Activated CD4-positive, alpha-beta T cell treated with anti-CD3 and anti-CD28 coated beads, Interleukin-2, amount 50 U/mL, for 48 hours (primary cell): ENCODE data around the gene CCDC134.

Experiments
- DNase-seq, 2 experiments: peaks; one replicate each; pipeline ENCODE4 v3.0.0-alpha.2; 2020

Gene CCDC134

DNA sequence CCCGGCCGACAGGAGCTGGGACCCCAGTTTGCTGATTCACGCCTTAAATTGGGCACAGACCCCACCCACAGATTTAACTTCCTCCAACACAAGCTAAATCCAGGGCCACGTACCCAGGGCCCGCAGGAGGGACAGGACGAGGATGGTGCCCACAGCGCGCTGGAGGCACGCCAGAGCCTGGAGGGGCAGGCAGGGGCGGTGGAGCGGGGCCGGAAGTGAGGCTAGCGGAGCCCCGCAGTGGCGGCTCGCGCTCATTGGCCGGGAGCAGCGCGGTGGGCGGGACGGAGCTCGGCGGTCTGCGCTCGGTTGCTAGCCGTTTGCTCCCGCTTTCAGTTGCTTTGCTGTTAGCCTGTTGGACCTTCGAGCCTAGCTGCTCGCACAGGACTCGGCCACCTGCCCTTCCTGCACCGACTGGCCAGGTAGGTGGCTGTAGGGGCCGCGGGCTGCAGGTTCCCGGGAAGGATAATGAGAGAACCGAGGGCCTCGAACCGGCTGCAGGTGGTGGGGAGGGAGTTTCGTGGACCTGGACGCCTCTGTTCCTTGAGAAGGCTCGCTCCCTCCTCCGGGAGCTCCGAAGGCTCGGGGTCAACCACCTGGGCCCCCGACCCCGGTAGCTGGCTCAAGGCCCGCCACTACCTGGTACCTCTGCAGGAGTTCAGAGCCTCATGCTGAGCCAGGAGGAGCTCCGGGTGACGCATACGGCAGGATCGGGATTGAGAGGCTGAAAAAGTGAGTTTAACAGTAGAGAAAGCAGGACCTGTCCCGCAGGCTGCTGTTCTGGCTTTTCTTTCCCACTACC, at the start of gene CCDC134:
TSS of gene CCDC134 (plus strand) at position 332 of the 799 bp plus-strand sequence. CDS start 8,212 bp downstream, outside the sequence.
- peak; percentile 91 to 93 for DNase-seq

DNA sequence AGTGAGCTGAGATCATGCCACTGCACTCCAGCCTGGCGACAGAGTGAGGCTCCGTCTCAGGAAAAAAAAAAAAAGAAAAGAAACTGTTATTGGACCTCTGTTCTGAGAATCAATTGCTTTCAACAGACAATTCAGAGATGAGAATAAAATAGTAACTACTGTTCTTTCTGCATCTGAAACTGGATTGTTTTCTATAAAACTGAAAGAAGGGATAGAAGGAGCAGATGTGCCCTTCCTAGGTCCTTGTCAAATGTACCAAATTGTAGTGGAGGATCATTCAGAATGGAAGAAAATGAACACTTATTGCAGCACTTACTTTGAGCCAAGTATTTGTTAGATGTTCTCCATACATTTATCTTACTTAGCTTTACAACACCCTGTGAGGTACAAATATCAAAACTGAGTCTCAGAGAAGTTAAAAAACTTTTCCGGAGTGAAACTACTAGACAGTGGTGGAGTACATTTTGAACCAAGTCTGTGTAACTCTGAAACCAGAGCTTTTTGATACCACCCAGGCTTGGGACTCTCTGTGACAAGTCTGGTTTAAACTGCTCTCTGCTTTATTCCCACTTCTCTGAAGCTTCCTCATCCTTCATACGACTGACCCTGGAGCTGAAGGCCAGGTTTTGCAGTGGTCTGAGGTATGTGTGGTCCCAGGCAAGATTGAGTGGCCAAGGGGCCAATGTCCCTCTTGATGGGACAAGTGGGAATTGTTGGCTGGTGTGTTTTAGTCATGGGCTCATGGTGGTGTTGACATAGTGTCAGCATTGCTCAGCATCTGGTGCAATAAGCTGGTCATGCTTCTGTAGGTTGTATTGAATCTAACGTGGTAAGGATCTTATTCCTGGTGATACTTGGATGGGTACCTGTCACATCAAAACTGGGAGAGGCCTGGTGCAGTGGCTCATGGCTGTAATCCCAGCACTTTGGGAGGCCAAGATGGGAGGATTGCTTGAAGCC, 48.2 kb upstream of the CCDC134 start:
- peak; percentile 5 to 7 for DNase-seq

- DNase-seq = no peak
These were observed 46.5 kb upstream of the CCDC134 start for GRCh38 chr22:41753984-41754383.

DNA sequence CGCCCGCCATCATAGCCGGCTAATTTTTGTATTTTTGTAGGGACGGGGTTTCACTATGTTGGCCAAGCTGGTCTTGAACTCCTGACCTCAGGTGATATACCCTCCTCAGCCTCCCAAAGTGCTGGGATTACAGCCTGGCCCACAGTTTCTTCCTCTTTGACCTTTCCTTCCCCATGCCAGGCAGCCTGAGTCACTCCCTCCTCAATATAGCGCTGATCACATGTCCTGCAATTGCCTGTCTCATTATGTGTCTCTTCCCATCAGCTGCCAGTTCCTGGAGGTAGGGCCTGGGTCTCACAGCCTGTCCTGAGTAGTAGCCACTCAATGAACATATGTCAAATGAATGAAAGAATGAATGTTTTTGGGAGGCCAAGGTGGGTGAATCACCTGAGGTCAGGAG, 43.0 kb upstream of the CCDC134 start:
- no peak for DNase-seq

DNA sequence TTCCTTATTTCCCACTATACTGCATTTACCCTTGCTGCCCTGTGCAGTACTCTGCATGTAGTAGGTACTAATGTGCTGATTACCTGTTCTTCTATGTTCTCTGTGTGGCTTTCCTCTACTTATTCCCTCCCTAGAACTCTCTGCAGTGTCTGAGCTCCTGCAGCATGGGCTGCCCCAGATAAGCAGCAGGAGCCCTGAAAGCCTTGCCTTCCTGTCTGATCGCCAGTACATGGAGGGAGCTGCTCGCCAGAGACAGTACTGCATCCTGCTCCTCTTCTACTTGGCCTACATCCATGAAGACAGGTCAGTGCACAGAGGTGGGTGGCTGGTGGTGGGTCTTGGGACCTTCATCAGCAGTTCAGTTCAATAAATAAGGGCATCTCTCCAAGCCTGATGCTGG, 42.2 kb upstream of the CCDC134 start:
- DNase-seq = no peak

DNA sequence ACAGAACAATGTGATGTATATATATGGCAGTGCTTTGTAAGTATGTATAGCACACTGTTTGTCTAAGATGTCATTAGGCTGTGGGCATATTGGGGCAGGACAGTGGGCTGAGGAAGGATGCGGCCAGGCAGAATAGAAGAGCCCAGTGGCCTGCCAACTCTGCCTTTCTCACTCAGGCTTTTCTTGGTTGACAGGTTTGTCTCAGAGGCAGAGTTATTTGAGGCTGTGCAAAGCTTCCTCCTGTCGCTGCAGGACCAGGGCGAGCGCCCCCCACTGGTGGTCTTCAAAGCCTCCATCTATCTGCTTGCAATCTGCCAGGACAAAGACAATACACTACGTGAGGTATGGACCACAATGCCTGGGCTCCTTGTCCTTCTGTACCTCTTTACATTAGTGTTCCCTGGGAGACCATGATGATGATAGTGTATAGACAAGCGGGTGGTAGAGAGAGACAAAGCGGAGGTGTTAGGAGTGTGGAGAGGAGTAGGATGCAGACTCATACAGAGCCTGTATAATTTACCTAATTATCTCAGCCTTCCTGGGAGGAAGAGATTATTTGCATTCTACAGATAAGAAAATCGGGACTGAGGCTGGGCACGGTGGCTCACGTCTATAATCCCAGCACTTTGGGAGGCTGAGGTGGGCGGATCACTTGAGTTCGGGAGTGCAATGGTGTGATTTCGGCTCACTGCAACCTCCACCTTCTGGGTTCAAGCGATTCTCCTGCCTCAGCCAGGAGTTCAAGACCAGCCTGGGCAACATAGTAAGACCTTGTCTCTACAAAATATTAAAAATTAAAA, 37.3 kb upstream of the CCDC134 start:
- DNase-seq = peak; percentile 50 to 59

DNA sequence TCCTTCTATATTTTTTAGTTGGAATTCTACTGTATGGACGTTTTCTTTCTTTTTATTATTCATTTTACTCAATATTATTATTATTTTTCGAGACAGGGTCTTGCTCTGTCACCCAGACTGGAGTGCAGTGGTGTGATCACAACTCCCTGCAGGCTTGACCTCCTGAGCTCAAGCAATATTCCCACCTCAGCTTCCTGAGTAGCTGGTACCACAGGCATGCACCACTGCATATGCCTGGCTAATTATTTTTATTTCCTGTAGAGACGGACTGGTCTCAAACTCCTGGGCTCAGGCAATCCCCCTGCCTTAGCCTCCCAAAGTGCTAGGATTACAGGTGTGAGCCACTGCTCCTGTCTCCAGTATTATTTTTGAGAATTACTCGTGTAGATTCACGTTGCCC, 34.0 kb upstream of the CCDC134 start:
- no peak for DNase-seq

- DNase-seq = no peak
These were observed 32.0 kb upstream of the CCDC134 start for GRCh38 chr22:41768430-41768829.

GRCh38 chr22:41770715-41771468, 29.6 kb upstream of the CCDC134 start:
- DNase-seq = no peak

- DNase-seq = no peak
These were observed 28.3 kb upstream of the CCDC134 start for GRCh38 chr22:41772198-41772597.

GRCh38 chr22:41772645-41773044, 27.8 kb upstream of the CCDC134 start:
- DNase-seq = no peak

GRCh38 chr22:41775338-41775737, 25.1 kb upstream of the CCDC134 start:
- no peak for DNase-seq

GRCh38 chr22:41775976-41776375, 24.5 kb upstream of the CCDC134 start:
- no peak for DNase-seq

GRCh38 chr22:41776381-41776780, 24.1 kb upstream of the CCDC134 start:
- DNase-seq = no peak

GRCh38 chr22:41777749-41778425, 22.6 kb upstream of the CCDC134 start:
- DNase-seq = no peak

- DNase-seq = peak; percentile 18 to 24
These were observed 20.5 kb upstream of the CCDC134 start for GRCh38 chr22:41779929-41780505.

DNA sequence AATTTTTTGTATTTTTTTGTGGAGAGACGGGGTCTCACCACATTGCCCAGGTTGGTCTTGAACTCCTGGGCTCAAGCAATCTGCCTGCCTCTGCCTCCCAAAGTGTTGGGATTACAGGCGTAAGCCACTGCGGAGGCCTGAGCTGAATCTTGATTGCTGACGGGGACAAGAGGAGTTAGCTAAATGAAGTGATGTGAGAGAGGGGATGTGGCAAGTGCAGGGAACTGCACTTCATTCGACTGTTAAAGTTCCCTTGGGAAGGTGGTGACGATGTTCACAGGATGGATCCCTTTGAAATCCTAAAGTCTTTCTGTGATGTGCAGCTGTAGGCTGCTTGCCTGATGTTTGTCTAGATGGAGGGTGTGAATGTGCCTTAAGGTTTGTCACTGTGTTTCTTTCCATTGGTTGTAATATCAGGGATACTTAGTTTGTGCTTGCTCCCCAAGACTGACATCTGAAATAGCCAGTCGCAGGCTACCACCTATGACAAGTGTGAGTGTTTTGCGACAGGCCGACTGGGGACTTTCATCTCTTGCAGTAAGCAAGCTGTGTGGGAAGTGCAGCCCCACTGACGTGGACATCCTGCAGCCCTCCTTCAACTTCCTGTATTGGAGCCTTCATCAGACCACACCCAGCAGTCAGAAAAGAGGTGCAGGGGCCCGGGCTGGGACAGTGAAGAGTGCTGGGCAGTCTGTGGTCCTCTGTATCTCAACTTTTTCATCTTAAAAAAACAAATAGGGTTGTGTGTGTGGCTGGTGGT, 19.6 kb upstream of the CCDC134 start:
- peak; percentile 87 to 92 for DNase-seq

DNA sequence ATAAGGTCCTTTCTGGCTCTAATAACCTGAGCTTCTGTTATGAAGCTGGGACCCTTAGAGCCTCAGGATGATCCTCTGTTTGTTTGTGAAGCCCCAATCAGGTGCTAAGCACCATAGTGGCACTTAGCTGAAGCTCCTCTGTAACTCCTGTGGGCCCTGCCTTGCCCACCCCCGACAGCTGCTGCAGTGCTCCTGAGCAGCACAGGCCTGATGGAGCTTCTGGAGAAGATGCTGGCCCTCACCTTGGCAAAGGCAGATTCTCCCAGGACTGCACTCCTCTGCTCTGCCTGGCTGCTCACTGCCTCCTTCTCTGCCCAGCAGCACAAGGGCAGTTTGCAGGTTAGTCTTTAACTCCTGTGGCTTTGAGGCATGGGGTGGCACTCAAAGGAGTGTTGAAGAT, 19.0 kb upstream of the CCDC134 start:
- peak in 1 of 2 experiments; percentile 13 for DNase-seq

DNA sequence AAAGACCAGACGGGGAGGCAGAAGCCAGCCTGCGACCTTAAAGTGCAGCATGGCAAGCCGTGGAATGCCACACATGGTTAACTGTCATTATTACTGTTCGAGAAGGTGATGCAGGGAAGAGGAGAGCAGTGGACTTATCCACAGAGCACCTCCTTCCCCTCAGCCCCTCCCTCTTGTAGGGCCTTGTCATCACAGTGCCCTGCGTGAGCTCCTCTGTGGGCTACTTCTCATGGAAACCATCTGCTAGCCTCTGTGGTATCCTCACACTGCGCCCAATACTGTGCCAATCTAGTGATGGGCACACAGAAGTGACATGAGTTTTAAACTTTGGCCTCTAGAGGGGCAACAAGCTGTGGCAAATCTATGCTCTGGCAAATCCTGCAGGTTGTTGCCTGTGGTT, 18.2 kb upstream of the CCDC134 start:
- peak; percentile 30 to 44 for DNase-seq

- no peak for DNase-seq
These were observed 17.7 kb upstream of the CCDC134 start for GRCh38 chr22:41782751-41783150.
